ENCODE measurements around the gene MTTP. TPM values are rescaled to one million over a fixed set of nuclear protein-coding genes. Genes with fewer than 3 reads are reported as not detected.

The MTTP gene
- total RNA-seq, 2 donors from 2014 or later, result 0.64 TPM; not detected in 1

DNA sequence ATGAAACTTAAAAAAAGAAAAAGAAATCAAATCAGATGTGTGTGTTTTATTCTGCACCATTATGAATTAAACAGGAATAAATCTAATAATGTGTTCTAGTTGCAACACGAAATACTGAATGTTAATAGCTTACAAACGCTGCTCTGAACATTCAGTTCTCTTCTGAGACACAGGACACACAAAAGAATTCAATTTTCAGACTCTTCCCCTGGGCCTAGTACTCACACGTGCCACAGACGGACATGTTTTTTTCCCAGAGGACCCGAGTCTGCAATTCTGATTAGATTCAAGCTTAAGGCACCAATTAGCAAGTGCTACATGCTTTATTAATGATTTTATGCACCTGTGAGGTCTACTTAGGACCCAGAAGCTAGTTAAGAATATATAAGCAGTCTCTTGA, 62.5 kb downstream of the MTTP start:
- DNase-seq (ENCODE audit: low spot score), result no peak
- H3K27me3 Mint-ChIP-seq, result peaks cover 12 to 33% of the 10 kb centered on the region in 2 donors
- H3K4me1 Mint-ChIP-seq (ENCODE audit: low read depth in 2 of 2), result no peaks in the 10 kb centered on the region
- ATAC-seq, result no peak
- no peaks in the 10 kb centered on the region for H3K36me3 Mint-ChIP-seq
- H3K4me3 Mint-ChIP-seq, result no peak overlapping the region
- H3K27ac Mint-ChIP-seq, result no peak overlapping the region
- peaks cover 3% of the 10 kb centered on the region for H3K9me3 Mint-ChIP-seq

DNA sequence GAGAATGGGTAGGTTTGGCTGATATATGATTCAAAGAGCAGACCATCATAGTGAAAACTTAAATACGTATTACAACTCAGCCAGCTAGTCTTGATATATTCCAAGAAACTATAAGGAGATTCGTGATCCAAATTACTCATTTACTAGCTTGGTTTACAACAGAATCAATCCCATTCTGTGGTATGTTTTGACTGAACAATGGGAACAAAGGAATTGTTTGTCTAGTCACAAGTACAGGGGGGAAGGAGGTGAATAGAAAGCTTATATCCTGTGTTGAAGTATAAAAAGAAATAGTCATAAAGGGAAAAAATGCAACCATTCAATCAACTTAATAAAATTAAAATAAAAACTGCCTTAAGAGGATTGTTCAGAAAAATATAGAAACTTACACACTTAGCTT, 66.1 kb downstream of the MTTP start:
- H3K36me3 Mint-ChIP-seq, result no peaks in the 10 kb centered on the region
- no peak overlapping the region for H3K4me3 Mint-ChIP-seq
- peaks cover 21 to 26% of the 10 kb centered on the region in 2 donors for H3K27me3 Mint-ChIP-seq
- H3K4me1 Mint-ChIP-seq (ENCODE audit: low read depth in 2 of 2), result no peaks in the 10 kb centered on the region
- DNase-seq (ENCODE audit: low spot score) (no peak), ATAC-seq (no peak)
- H3K27ac Mint-ChIP-seq, result no peak overlapping the region
- H3K9me3 Mint-ChIP-seq, result peaks cover 3% of the 10 kb centered on the region

DNA sequence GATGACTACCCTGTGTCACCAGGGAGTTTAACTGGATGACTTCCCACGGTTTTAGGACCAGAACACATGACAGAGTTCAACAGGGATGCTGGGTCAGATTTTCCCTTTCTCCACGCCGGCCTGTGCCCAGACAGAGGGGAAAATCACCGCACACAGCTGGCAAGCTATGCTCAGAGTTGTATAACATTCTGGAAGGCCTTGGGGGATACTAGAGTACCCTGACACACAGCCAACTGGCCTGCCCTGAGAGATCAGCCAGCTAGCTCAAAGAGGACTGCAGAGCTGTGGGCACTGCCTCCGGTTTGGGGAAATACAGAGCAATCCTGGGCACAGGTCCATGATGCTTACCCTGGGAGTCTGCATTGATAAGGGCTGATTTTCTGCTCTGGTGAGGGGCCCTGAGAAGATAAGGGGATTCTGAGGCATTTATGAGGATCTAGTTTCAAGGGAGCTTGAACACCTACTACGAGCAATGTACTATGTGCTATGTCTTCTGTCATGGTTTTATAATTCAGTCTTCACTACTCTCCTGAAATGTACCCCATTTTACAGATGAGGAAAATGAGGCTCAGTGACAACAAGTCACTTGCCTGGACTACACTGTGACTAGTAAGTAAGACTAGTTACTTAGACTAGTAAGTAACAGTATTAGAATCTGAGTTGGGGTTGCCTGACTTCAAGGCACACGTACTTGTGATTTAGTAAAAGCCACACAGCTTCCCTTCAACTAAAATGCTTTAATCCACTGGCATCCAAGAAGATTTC, 68.3 kb downstream of the MTTP start:
- no peak overlapping the region for H3K4me3 Mint-ChIP-seq
- ATAC-seq (no peak), DNase-seq (ENCODE audit: low spot score) (no peak)
- peaks cover 3% of the 10 kb centered on the region for H3K9me3 Mint-ChIP-seq
- H3K4me1 Mint-ChIP-seq (ENCODE audit: low read depth in 2 of 2), result no peaks in the 10 kb centered on the region
- H3K27me3 Mint-ChIP-seq, result peaks cover 18 to 26% of the 10 kb centered on the region in 2 donors
- H3K36me3 Mint-ChIP-seq, result no peaks in the 10 kb centered on the region
- H3K27ac Mint-ChIP-seq, result no peak overlapping the region

DNA sequence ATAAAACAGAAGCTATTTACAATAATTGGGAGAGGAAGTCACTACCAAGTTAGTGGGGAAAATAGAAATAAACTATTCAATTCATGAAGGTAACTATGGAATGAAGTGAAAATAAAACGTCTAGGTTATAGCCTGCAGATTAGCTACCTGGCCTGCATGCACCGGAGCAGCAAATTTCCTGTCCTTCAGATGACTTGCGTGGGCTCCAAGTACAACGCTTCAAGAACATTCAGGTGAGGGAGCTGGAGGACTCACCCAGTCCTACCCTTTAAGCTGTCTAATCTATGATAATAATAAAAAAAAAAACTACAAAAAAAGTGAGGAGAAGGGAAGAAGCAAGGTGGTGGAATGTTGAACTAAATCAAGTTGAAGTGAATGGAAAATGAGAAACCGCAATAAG, 69.8 kb downstream of the MTTP start:
- peaks cover 3% of the 10 kb centered on the region for H3K9me3 Mint-ChIP-seq

DNA sequence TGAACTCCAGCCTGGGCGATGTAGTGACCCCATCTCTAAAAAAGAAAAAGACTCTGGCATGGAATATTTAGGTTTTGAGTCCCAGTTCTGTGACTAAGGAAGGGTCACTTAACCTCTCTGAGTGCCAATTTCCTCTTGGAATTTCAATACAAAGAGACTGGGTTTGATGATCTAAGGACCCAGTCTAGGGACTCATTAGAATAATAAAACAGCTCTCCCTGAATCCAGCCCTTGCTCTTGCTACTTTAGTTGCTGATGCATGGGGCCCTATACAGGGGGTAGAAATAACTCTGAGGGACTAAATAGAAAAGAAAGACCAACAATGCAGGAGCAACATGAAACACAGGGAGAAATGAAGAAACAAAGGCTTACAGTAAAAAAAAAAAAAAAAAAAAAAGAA, 70.4 kb downstream of the MTTP start:
- Mint-ChIP-seq H3K9me3 (peaks cover 3% of the 10 kb centered on the region), H3K4me3 (no peak overlapping the region), H3K27ac (no peak overlapping the region), H3K36me3 (no peaks in the 10 kb centered on the region), H3K27me3 (peaks cover 18 to 25% of the 10 kb centered on the region in 2 donors), H3K4me1 (ENCODE audit: low read depth in 2 of 2) (no peaks in the 10 kb centered on the region)
- DNase-seq (ENCODE audit: low spot score) (no peak), ATAC-seq (no peak)

More for the DNA sequence above, 69.8 kb downstream of the MTTP start:
- Mint-ChIP-seq H3K36me3 (no peaks in the 10 kb centered on the region), H3K4me1 (ENCODE audit: low read depth in 2 of 2) (no peaks in the 10 kb centered on the region), H3K27ac (no peak overlapping the region), H3K4me3 (no peak overlapping the region), H3K27me3 (peaks cover 18 to 26% of the 10 kb centered on the region in 2 donors)
- DNase-seq (ENCODE audit: low spot score), result no peak
- no peak for ATAC-seq

DNA sequence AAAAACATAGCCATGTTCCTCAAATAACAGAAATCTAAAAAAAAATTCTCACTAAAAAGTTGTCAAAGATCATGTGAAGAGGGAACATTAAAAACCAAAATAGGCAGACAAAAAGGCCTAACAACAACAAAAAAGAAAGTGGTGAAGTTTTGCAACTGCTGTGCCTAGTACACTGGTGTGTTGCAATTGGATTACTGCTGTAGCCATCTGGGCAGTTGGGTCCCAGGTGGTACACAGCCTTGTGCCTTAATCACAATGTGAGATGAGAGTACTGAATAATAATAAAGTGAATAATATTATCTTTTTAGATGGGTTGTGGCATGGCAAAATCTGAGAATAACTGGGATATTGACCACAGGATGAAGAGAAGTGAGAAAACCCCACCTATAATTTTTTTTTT, 71.0 kb downstream of the MTTP start:
- Mint-ChIP-seq H3K36me3 (no peaks in the 10 kb centered on the region), H3K4me1 (ENCODE audit: low read depth in 2 of 2) (no peaks in the 10 kb centered on the region), H3K4me3 (no peak overlapping the region), H3K9me3 (peaks cover under 1% of the 10 kb centered on the region), H3K27ac (no peak overlapping the region), H3K27me3 (peaks cover 15 to 18% of the 10 kb centered on the region in 2 donors)
- ATAC-seq, result no peak
- DNase-seq (ENCODE audit: low spot score), result no peak

DNA sequence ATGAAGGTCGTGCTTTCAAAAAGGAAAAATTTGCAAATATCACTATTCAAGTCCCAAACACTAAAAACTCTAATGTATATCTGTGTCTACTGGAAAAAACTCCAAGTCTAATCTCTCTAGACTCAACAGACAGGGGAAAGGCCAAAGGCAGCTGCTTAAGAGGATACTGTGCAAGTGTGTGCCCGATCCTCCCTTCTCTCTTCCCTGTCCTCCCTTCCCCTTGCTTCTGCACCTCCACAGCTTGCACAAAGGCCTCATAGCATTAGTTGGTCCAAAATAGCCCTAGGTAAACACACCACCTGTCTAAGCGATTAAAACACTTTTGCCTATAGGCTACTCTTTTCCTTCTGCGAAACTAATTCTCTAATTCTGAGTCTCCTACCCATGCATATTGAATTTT, 72.4 kb downstream of the MTTP start:
- H3K4me3 Mint-ChIP-seq, result no peak overlapping the region
- no peaks in the 10 kb centered on the region for H3K36me3 Mint-ChIP-seq
- ATAC-seq (no peak), DNase-seq (ENCODE audit: low spot score) (no peak)
- peaks cover 12% of the 10 kb centered on the region in 2 donors for H3K27me3 Mint-ChIP-seq
- no peaks in the 10 kb centered on the region for H3K4me1 Mint-ChIP-seq (ENCODE audit: low read depth in 2 of 2)
- no peaks in the 10 kb centered on the region for H3K9me3 Mint-ChIP-seq
- no peak overlapping the region for H3K27ac Mint-ChIP-seq

DNA sequence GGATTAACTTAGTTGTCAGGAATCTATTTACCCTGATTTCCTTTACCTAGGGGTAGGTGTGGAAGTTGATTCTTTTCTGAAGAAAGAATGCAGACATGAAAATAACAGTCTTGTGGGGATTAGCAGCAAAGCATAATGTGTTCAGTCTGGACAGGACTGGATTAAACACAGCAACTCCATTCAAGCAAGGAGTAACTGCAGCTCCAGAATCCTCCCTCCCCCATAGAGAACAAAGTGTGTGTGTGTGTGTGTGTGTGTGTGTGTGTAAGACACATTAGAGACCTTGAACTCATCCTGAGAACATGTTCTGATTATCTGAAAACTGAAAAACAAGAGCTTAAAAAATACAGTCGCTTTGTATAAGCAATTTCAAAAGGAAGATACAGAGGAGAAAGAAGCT, 73.7 kb downstream of the MTTP start:
- no peak overlapping the region for H3K4me3 Mint-ChIP-seq
- ATAC-seq, result no peak
- no peaks in the 10 kb centered on the region for H3K9me3 Mint-ChIP-seq
- no peaks in the 10 kb centered on the region for H3K36me3 Mint-ChIP-seq
- no peaks in the 10 kb centered on the region for H3K4me1 Mint-ChIP-seq (ENCODE audit: low read depth in 2 of 2)
- no peak for DNase-seq (ENCODE audit: low spot score)
- peaks cover 7 to 8% of the 10 kb centered on the region in 2 donors for H3K27me3 Mint-ChIP-seq
- H3K27ac Mint-ChIP-seq, result no peak overlapping the region

DNA sequence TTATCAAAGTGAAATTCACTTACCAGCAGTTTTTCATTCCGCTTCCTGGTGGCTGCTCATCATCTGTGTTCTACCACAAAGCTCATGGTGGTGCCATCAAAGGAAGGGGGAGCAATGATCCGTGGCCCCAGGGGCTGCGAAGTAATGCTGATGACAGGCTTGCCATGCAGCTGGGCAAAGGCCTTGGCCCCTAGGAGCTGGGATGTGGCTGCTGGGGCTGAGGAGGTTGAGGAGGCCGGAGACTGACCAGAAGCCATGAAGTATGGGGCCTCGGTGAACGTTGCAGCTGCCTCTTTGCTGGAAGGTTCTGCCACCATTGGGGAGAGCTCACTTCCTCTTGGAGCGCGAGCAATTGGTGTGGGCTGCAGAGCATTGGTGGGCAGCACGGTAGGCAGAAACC, 74.6 kb downstream of the MTTP start:
- no peak for ATAC-seq
- no peak overlapping the region for H3K4me3 Mint-ChIP-seq

DNA sequence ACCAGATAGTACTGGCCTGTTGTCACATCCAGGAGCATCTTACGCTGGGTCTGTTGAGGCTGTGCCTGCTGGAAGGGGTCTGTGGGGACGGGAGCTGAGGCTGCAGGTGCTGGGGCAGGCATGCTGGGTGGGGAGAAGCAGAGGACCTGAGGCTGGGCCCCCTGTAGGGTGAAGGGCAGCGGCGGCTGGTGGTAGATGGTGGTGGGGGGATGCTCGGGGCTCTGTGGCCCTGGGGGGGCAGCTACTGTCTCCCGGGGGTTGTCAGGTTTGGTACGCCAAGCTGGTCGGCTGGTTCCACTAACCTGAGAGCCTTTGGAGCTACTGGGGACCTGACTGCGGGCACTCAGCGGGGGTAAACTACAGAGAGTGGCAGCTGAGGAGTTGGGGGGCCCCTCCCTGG, 75.2 kb downstream of the MTTP start:
- Mint-ChIP-seq H3K4me3 (no peak overlapping the region), H3K27me3 (peaks cover 0 to 2% of the 10 kb centered on the region in 2 donors), H3K36me3 (no peaks in the 10 kb centered on the region), H3K4me1 (ENCODE audit: low read depth in 2 of 2) (no peaks in the 10 kb centered on the region), H3K27ac (no peak overlapping the region), H3K9me3 (no peaks in the 10 kb centered on the region)
- DNase-seq (ENCODE audit: low spot score) (no peak), ATAC-seq (peak; percentile 3 to 28)

More for the DNA sequence above, 74.6 kb downstream of the MTTP start:
- no peak overlapping the region for H3K27ac Mint-ChIP-seq
- H3K36me3 Mint-ChIP-seq, result no peaks in the 10 kb centered on the region
- no peak for DNase-seq (ENCODE audit: low spot score)
- no peaks in the 10 kb centered on the region for H3K4me1 Mint-ChIP-seq (ENCODE audit: low read depth in 2 of 2)
- no peaks in the 10 kb centered on the region for H3K9me3 Mint-ChIP-seq
- peaks cover under 1 to 4% of the 10 kb centered on the region in 2 donors for H3K27me3 Mint-ChIP-seq

DNA sequence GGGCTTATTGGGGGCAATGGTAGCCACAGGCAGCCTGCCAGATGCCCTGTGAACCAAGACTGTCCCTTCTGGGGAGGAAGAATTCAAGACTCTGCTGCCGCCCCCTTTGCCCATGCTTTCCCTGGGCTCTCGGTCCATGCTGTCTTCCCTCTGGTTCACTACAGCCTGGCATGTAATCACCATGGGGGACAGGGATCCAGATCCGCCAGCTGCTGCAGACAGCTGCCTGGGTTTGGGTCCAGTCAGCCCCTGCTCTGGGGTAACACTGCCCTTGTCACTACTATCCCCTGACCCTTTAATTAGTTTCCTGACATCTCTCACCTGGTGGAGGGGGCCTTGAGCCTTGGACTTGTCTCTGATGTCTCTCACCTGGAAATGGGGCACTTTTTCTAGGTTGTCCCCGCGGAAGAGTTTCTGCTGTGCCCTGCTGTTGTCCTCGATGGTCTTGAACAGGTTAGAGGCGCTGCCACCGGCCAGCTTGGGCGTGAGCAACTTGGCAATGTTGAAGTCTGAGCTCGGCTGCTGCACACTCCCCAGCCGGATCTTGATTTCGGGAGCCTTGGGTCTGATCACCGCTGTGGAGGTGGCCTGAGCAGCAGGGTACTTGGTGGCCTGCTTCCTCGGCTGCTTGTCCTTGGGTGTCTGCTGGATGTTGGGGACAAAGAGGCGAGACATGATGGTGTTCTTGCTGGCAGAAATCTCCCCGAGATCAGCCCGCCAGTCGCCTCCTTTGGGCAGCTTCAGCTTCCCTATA, 76.6 kb downstream of the MTTP start:
- Mint-ChIP-seq H3K4me3 (no peak overlapping the region), H3K9me3 (no peaks in the 10 kb centered on the region), H3K27ac (no peak overlapping the region), H3K4me1 (ENCODE audit: low read depth in 2 of 2) (no peaks in the 10 kb centered on the region), H3K36me3 (no peaks in the 10 kb centered on the region), H3K27me3 (peaks cover 0 to 3% of the 10 kb centered on the region in 2 donors)
- ATAC-seq (no peak), DNase-seq (ENCODE audit: low spot score) (no peak)

DNA sequence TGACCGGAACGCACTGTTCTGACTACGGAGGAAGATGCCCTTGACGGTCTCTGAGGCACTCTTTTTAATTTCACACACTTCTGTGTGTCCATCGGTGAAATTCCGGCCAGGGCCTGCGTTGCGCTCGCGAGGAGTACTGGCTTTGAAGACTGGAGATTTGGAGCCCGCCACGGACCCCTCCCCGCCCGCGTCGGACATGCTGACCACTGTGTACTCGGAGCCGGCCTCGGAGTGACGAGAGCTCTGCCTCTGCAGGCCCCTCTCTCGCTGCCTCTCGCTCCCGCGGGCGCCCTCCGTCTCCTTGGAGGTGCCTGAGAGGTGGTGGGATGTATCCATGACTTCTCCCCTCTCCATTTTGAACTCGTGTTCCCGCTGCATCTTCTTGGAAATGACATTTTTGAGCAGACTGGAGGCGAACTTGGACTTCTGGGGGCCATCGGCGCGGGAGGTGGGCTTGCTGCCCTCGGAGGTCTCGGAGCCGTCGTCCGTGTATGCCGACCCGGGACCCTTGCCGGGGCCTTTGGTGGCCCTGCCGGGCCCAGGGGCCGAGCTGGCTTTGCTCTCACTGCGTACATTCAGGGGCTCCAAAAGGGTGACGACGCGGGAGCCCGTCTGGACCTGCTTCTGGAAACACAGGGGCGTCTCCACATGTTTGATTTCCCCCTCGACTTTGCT, 77.3 kb downstream of the MTTP start:
- peaks cover 0 to 3% of the 10 kb centered on the region in 2 donors for H3K27me3 Mint-ChIP-seq
- no peaks in the 10 kb centered on the region for H3K36me3 Mint-ChIP-seq
- no peak overlapping the region for H3K4me3 Mint-ChIP-seq
- no peaks in the 10 kb centered on the region for H3K4me1 Mint-ChIP-seq (ENCODE audit: low read depth in 2 of 2)
- ATAC-seq, result no peak
- no peak overlapping the region for H3K27ac Mint-ChIP-seq
- DNase-seq (ENCODE audit: low spot score), result no peak
- H3K9me3 Mint-ChIP-seq, result no peaks in the 10 kb centered on the region

DNA sequence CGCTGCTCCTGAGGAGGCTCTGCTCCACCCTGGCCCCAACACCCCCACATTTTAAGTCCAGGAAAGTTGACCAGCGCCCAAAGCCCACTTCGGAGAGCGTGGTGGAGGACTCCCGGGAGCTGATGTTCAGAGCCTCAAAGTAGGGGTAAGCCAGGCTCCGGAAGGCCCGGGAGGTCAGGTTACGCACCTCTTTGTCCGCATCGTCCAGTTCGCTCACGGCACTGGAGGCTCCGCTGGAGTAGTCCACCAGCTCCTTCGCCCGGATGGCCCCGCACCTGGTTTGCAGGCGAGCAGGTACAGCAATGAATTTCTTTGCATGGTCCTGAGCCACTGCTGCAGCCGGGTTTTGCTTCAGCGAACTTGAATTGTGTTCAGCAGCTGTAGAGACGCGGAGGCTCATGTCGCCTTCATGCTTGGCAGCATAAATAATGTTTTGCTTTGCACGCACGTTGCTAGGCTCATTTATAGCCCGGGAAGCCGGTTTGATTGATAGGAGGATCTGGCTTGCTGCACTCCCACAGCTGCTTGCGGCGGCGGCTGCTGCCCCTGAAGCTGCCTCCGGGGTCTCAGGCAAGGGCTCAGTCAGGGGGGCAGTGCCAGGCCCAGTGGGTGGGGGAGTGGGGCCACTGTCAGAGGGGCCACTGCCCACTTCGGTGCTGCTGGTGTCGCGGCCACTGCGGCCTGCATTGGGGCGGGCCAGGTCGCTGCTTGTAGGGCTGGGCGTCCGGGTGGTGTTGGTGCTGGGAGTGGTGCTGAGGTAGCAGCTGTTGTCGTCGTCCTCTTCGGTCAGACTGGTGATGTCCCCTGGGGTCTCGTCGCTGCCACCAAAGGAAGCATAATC, 78.2 kb downstream of the MTTP start:
- Mint-ChIP-seq H3K9me3 (no peaks in the 10 kb centered on the region), H3K4me1 (ENCODE audit: low read depth in 2 of 2) (no peaks in the 10 kb centered on the region), H3K4me3 (no peak overlapping the region), H3K27me3 (peaks cover 0 to 3% of the 10 kb centered on the region in 2 donors), H3K36me3 (no peaks in the 10 kb centered on the region), H3K27ac (no peak overlapping the region)
- DNase-seq (ENCODE audit: low spot score) (no peak), ATAC-seq (no peak)

All from natural killer cell treated with Interleukin-12 subunit alpha and Interleukin-12 subunit beta and Interleukin-15 and Interleukin-18, amount 100 ng/mL, for 72 hours (primary cell).